Thoracic aorta (tissue), 2 donors: ENCODE results near the gene CDK1. TPM values are rescaled to one million over a fixed set of nuclear protein-coding genes. Genes with fewer than 3 reads are reported as not detected.

Source experiments
- ATAC-seq: fragments of 150-250 bp; one replicate; pipeline ENCODE4 v1.8.0; 2017; ENCODE audit warnings: low read depth; ENCODE audit not compliant: insufficient number of reproducible peaks, low FRiP score
- DNase-seq: peaks from one replicate; pipeline ENCODE4 v3.0.0-alpha.2; 2020; ENCODE audit warnings: low spot score
- H3K27ac ChIP-seq, 2 donors: fragments of 200-600 bp; sonication (generic); 1 replicate in 1 of 2; 2 replicates in 1 of 2; pipeline ENCODE4 v1.5.1; 2016; ENCODE audit warnings: mild to moderate bottlenecking in 2 of 2, moderate library complexity in 2 of 2
- H3K27me3 ChIP-seq: fragments of 200-600 bp; sonication (generic); replicated peaks from 2 replicates; pipeline ENCODE4 v1.6.0; 2016; ENCODE audit warnings: mild to moderate bottlenecking; ENCODE audit not compliant: insufficient read depth
- H3K36me3 ChIP-seq: fragments of 200-600 bp; sonication (generic); one replicate; pipeline ENCODE4 v1.5.1; 2016
- H3K4me1 ChIP-seq, 2 donors: fragments of 200-600 bp; sonication (generic); 1 replicate in 1 of 2; 2 replicates in 1 of 2; pipeline versions ENCODE4 v1.5.1 to v1.6.0; 2016; ENCODE audit warnings: low read depth in 2 of 2, mild to moderate bottlenecking in 1 of 2; ENCODE audit not compliant: control insufficient read depth in 1 of 2
- H3K4me3 ChIP-seq: fragments of 200-600 bp; sonication (generic); 2 replicates; pipeline ENCODE4 v1.5.1; 2016; ENCODE audit warnings: mild to moderate bottlenecking
- H3K9me3 ChIP-seq: fragments of 200-600 bp; sonication (generic); 2 replicates; pipeline ENCODE4 v1.5.1; 2016
- CTCF ChIP-seq: fragments of 200-600 bp; sonication (generic); IDR thresholded peaks from one replicate; pipeline ENCODE4 v1.5.1; 2019; ENCODE audit warnings: antibody characterized with exemption
- total RNA-seq, 2 donors: library from RNA; depleted of rRNA; stranded (reverse); fragments of >200 nt; gene quantifications; one replicate each; pipeline versions ENCODE4 v1.1.0 to v1.2.3, GENCODE V29; 2016

Gene CDK1
- total RNA-seq, 2 donors from 2014 or later: 0.71 to 2.0 TPM

DNA sequence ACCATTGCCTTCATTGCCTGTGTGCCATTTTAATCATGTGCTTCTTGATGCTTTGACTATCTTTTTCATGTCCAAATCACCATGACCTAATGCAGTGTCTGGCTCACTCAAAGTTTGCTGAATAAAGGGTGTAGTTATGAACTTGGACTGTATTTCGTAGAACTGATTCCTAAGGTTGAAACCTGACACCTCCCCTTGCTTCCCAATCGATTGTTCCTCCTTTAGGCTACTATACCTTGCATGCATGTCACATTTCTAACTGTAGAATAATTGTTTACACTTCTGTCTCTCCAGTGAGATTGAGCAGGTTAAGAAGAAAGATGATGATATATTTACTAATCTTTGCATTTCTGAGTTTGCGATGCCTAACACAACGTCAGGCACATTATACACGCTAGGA lies 41.0 kb upstream of the CDK1 start:
- Histone ChIP-seq H3K27me3 (no peaks in the 10 kb centered on the region), H3K9me3 (no peaks in the 10 kb centered on the region)
- no peak for DNase-seq

GRCh38 chr10:60739558-60739957 lies 38.7 kb upstream of the CDK1 start:
- ATAC-seq (no peak), DNase-seq (no peak)
- no peaks in the 10 kb centered on the region for H3K4me1 ChIP-seq
- H3K27ac ChIP-seq: no peak overlapping the region
- TF ChIP-seq CTCF: no peak
- no peaks in the 10 kb centered on the region for H3K27me3 ChIP-seq
- H3K36me3 ChIP-seq: no peaks in the 10 kb centered on the region
- H3K9me3 ChIP-seq: no peaks in the 10 kb centered on the region
- no peak overlapping the region for H3K4me3 ChIP-seq

More for the DNA sequence above, 41.0 kb upstream of the CDK1 start:
- TF ChIP-seq CTCF: no peak
- no peak overlapping the region for H3K4me3 ChIP-seq
- H3K36me3 ChIP-seq: no peaks in the 10 kb centered on the region
- H3K27ac ChIP-seq: no peak overlapping the region
- H3K4me1 ChIP-seq: peaks cover 9 to 10% of the 10 kb centered on the region in 2 donors
- no peak for ATAC-seq

DNA sequence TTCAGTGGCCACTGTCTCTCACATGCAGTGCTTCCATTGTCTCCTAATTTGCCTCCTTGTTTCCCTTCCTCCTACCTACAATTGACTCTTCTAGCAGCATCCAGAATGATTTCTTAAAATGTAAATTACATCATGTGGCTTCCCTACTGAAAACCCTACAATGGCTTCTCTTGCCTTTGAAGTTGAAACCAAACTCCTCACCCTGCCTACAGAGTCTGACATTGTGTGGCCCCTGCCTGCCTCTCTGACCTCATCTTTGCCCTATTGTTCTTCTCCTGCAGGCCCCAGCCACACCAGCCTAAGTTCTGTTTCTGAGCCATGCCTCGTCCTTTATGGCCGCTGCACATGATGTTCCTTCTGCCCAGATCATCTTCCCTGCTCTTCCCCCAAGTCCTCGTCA lies 35.8 kb upstream of the CDK1 start:
- H3K36me3 ChIP-seq: no peaks in the 10 kb centered on the region
- H3K9me3 ChIP-seq: no peaks in the 10 kb centered on the region
- ATAC-seq (no peak), DNase-seq (no peak)
- no peaks in the 10 kb centered on the region for H3K27me3 ChIP-seq
- TF ChIP-seq CTCF: no peak
- H3K4me3 ChIP-seq: no peak overlapping the region
- no peak overlapping the region for H3K27ac ChIP-seq
- H3K4me1 ChIP-seq: no peaks in the 10 kb centered on the region

- H3K27ac ChIP-seq: no peak overlapping the region
- no peaks in the 10 kb centered on the region for H3K27me3 ChIP-seq
- H3K4me3 ChIP-seq: no peak overlapping the region
- H3K4me1 ChIP-seq: no peaks in the 10 kb centered on the region
- DNase-seq (no peak), ATAC-seq (no peak)
- TF ChIP-seq CTCF: no peak
- H3K36me3 ChIP-seq: no peaks in the 10 kb centered on the region
- H3K9me3 ChIP-seq: no peaks in the 10 kb centered on the region
Observed at GRCh38 chr10:60747817-60748469, 30.3 kb upstream of the CDK1 start.

DNA sequence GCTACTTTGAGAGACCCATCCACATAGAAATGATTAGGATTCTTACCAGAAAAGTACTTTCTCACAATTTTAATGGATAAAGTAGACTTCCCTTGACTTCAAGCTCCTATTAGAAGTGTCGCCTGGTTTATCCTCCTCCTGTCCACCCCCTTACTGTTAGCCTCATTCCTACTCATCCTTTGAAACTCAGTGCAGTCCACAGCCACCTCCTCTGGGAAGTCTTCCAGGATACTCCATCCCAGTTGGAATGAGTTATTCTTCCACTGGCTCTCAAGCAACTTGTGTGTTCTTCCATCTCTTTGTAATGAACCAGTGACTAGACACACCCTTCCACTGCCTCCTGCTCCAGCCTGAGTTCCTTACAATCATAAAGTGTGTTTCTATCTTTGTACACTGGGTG lies 25.1 kb upstream of the CDK1 start:
- no peak for DNase-seq
- ATAC-seq: no peak
- H3K36me3 ChIP-seq: no peaks in the 10 kb centered on the region
- no peak overlapping the region for H3K27ac ChIP-seq
- no peak overlapping the region for H3K4me3 ChIP-seq
- H3K4me1 ChIP-seq: no peaks in the 10 kb centered on the region
- H3K9me3 ChIP-seq: no peaks in the 10 kb centered on the region
- no peaks in the 10 kb centered on the region for H3K27me3 ChIP-seq
- no peak for TF ChIP-seq CTCF
